HG03108 (cell line): ENCODE measurements around the gene FAM161A.
"Not testable (repeated sequence)": the region's sequence is repeated elsewhere in the genome, so short reads cannot be mapped to it uniquely, and the experiment has no call there.

ENCODE experiments used
- ATAC-seq: cut with Tn5 transposase; IDR thresholded peaks from one replicate; pipeline ENCODE4 v1.9.1; 2021; ENCODE audit warnings: moderate library complexity; ENCODE audit not compliant: unreplicated experiment

The FAM161A gene

DNA sequence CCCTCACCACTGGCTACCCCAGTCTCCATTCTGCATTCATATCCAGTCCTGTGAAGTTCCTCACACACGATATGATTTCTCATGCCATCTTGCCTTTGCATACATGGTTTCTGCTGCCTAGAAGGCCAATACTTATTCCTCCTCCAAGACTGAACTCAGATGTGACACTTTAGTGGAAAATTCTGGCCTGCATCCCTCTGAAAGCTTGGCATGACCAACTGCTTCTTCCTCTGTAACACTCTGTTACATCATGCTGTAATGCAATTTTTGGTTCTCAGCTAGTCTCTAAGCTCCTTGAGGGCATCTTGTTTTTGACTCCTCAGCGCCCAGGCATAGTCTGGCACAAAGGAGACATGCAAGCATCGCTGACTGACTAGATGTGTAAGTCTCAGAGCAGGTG lies 12.6 kb downstream of the FAM161A start:
- ATAC-seq = no peak

GRCh38 chr2:61834893-61835292 lies 19.0 kb downstream of the FAM161A start:
- ATAC-seq = no peak

GRCh38 chr2:61833971-61834370 lies 19.9 kb downstream of the FAM161A start:
- no peak for ATAC-seq

DNA sequence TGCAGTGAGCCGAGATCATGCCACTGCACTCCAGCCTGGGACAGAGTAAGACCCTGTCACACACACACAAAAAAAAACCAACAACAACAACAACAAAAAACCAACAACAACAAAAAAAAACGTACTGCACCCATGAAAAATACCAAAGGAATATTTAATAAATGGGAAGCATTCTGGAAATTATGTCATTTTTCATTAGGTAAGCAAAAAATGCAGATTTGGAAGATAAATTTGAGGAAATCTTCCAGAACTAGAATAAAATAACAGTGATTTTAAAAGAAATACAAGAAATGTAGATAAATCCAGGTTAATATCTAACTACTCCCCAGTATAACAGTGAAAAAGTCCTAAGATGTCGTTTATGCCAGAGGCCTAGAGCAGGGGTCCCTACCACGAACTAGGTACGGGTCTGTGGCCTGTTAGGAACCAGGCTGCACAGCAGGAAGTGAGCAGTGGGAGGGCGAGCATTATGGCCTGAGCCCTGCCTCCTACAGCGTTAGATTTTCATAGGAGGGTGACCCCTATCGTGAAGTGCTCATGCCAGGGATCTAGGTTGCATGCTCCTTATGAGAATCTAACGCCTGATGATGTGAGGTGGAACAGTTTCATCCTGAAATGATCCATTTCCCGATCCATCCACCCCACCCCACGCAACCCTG lies 21.5 kb downstream of the FAM161A start:
- ATAC-seq = no peak

GRCh38 chr2:61822255-61822654 lies 31.6 kb downstream of the FAM161A start:
- ATAC-seq = no peak

- no peak for ATAC-seq
Observed at GRCh38 chr2:61816480-61817355, 37.1 kb downstream of the FAM161A start.

- no peak for ATAC-seq
Observed at GRCh38 chr2:61814539-61815160, 39.2 kb downstream of the FAM161A start.

DNA sequence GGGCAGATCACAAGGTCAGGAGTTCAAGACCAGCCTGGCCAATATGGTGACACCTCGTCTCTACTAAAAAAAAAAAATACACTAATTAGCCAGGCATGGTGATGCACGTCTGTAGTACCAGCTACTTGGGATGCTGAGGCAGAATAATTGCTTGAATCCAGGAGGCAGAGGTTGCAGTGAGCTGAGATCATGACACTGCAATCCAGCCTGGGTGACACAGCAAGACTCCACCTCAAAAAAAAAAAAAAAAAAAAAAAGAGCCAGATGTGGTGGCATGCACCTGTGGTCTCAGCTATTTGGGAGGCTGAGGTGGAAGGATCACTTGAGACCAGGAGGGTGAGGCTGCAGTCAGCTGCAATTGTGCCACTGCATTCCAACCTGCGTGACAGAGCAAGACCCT lies 40.5 kb downstream of the FAM161A start:
- not testable (repeated sequence) for ATAC-seq

- ATAC-seq = no peak
Observed at GRCh38 chr2:61811821-61812220, 42.0 kb downstream of the FAM161A start.

DNA sequence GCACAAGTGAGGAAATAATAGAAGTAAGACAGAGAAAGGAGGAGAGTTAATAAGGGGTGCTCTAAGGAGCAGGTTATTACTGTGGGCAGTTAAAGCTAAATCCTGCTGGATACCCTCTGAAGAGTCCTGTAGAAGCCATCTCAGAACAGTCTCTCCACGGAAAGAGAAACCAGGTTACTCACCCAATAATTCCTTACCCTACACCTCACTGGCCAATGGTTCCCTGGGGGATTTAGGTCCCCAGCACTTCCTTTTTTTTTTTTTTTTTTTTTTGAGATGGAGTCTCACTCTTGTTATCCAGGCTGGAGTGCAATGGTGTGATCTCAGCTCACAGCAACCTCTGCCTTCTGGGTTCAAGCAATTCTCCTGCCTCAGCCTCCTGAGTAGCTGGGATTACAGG lies 43.7 kb downstream of the FAM161A start:
- not testable (repeated sequence) for ATAC-seq

DNA sequence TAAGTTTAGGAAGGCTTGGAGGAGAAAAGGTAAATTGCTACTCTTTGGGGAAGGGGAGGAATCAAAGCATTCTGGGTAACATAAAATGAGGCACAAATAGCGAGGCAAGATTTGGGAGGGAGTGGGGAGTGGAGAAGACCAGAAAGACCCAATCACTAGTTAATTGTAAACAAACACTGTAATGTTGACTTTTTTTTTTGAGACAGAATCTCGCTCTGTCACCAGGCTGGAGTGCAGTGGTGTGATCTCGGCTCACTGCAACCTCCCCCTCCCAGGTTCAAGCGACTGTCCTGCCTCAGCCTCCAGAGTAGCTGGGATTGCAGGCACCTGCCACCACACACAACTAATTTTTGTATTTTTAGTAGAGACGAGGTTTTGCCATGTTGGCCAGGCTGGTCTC lies 45.2 kb downstream of the FAM161A start:
- ATAC-seq = not testable (repeated sequence)

DNA sequence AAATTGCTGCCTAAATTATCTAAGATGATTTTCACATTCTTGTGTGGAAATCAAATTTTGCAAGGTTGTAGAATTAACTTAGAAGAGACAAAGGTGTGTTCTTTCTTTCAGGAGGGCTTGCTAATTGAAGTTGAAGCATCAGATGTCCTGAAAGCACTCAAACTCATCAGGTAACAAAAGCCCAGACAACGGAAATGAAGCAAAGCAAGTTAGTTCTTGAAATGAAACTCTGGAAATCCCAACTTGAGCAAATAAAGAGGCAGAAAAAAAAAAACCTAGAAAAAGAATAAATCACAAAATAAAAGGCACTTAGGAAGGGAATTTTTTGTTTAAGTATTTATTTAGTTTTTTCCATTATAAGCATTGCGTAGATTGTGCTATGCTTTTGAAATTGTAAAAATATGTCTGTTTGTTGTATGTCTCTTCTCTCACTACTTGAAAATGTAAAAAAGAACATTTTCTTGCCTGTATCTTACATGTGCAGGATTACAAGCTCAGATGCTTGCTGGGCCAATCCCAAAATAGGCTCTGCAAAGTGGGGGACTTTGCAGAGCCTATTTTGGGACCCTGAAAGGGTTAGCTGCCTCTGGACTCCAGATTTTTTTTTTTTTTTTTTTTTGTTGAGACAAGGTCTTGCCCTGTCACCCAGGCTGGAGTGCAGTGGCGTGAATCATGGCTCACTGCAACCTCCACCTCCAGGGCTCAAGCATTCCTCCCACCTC lies 46.7 kb downstream of the FAM161A start:
- no peak for ATAC-seq

- ATAC-seq = no peak
Observed at GRCh38 chr2:61802548-61802947, 51.3 kb downstream of the FAM161A start.

DNA sequence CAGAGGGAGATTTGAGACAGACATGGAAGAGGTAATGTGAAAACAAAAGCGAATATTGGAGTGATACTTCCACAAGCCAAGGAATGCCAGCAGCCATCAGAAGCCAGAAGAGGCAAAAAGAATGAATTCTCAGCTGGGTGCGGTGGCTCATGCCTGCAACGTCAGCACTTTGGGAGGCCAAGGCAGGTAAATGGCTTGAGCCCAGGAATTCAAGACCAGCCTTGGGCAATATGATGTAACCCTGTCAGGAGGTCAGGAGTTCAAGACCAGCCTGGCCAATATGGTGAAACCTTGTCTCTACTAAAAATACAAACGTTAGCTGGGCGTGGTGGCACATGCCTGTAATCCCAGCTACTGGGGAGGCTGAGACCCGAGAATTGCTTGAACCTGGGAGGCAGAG lies 54.8 kb downstream of the FAM161A start:
- no peak for ATAC-seq

DNA sequence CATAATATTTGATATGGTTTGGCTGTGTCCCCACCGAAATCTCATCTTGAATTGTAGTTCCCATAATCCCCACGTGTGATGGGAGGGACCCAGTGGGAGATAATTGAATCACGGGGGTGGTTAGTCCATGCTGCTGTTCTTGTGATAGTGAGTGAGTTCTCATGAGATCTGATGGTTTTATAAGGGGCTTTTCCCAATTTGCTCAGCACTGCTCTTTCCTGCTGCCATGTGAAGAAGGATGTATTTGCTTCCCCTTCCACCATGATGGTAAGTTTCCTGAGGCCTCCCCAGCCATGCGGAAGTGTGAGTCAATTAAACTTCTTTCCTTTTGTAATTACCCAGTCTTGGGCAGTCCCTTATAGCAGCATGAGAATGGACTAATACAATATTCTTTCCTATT lies 56.4 kb downstream of the FAM161A start:
- not testable (repeated sequence) for ATAC-seq

- ATAC-seq = no peak
Observed at GRCh38 chr2:61795408-61795807, 58.5 kb downstream of the FAM161A start.

GRCh38 chr2:61793389-61793836 lies 60.4 kb downstream of the FAM161A start:
- ATAC-seq = peak; percentile 56

DNA sequence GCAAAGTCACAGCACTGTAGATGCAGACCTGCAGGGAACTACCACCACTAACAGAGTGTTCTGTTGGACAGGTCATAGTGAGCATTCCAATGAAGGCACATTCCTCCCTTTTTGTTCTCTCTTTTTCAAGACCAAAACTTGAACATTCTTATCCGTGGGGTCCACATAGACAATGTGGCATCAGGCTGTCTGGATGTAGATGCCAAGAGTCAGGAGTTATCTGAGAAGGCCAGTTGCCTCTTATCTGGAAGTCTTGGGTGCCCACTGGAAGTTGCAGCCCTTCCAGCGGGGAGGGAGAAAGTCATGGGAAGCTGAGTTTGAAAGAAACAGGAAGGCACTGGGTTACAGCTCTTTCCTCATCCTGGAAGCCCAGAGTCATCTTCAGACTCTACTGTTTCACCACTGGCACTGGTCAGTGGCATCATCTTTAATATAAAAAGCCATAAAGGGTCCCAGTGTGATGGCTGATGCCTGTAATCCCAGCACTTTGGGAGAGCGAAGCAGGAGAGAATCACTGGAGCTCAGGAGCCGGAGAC lies 61.4 kb downstream of the FAM161A start:
- ATAC-seq = no peak

- no peak for ATAC-seq
Observed at GRCh38 chr2:61789807-61790602, 63.9 kb downstream of the FAM161A start.

- no peak for ATAC-seq
Observed at GRCh38 chr2:61787941-61788563, 65.8 kb downstream of the FAM161A start.
